RWPE2 (cell line): Measurements from ENCODE around the gene TMA16.
A peak's percentile ranks its signal among the peaks of the same experiment; 100 is the strongest.

Source experiments
- ATAC-seq: fragments of 200-7000 bp; cut with Tn5 transposase; 3 replicates; pipeline ENCODE4 v1.9.1; 2021; ENCODE audit warnings: low read depth
- DNase-seq: peaks from one replicate; pipeline ENCODE4 v3.0.0-alpha.2; 2020; ENCODE audit warnings: low spot score
- H3K27ac ChIP-seq: fragments of 450-650 bp; 2 replicates; pipeline ENCODE4 v1.5.1; 2017; ENCODE audit warnings: mild to moderate bottlenecking; ENCODE audit not compliant: poor library complexity, severe bottlenecking
- H3K27me3 ChIP-seq: fragments of 250-450 bp; sonication (Bioruptor Pico); 2 replicates; pipeline ENCODE4 v1.5.1; 2021; ENCODE audit warnings: mild to moderate bottlenecking, moderate library complexity; ENCODE audit not compliant: insufficient read depth, poor library complexity, severe bottlenecking
- H3K36me3 ChIP-seq: fragments of 250-450 bp; sonication (Bioruptor Pico); 2 replicates; pipeline ENCODE4 v1.5.1; 2020; ENCODE audit warnings: low read depth, mild to moderate bottlenecking, moderate library complexity
- H3K4me1 ChIP-seq: fragments of 250-450 bp; sonication (Bioruptor Pico); 2 replicates; pipeline ENCODE4 v1.5.1; 2021; ENCODE audit warnings: mild to moderate bottlenecking, moderate library complexity; ENCODE audit not compliant: insufficient read depth, poor library complexity, severe bottlenecking
- H3K4me3 ChIP-seq: fragments of 250-450 bp; sonication (Bioruptor Pico); 2 replicates; pipeline ENCODE4 v1.5.1; 2021; ENCODE audit warnings: mild to moderate bottlenecking, moderate library complexity; ENCODE audit not compliant: severe bottlenecking
- H3K9me3 ChIP-seq: fragments of 250-450 bp; sonication (Bioruptor Pico); 2 replicates; pipeline ENCODE4 v1.5.1; 2021; ENCODE audit warnings: mild to moderate bottlenecking, moderate library complexity; ENCODE audit not compliant: severe bottlenecking
- CTCF ChIP-seq: fragments of 450-650 bp; IDR thresholded peaks from one replicate; pipeline ENCODE4 v1.5.1; 2017; ENCODE audit warnings: mild to moderate bottlenecking, moderate library complexity; ENCODE audit not compliant: poor library complexity, severe bottlenecking

Gene TMA16

GRCh38 chr4:163540448-163540847 lies 46.0 kb downstream of the TMA16 start:
- no peak overlapping the region for H3K4me3 ChIP-seq

GRCh38 chr4:163540977-163541376 lies 46.5 kb downstream of the TMA16 start:
- peak; percentile 73 for ATAC-seq
- no peaks in the 10 kb centered on the region for H3K36me3 ChIP-seq
- peaks cover 14% of the 10 kb centered on the region for H3K4me1 ChIP-seq
- peak overlapping the region; percentile 36 for H3K27ac ChIP-seq
- DNase-seq, result no peak
- no peaks in the 10 kb centered on the region for H3K9me3 ChIP-seq
- no peak overlapping the region for H3K4me3 ChIP-seq
- TF ChIP-seq CTCF, result no peak
- H3K27me3 ChIP-seq, result no peaks in the 10 kb centered on the region

More at GRCh38 chr4:163540448-163540847, 46.0 kb downstream of the TMA16 start:
- no peaks in the 10 kb centered on the region for H3K36me3 ChIP-seq
- peaks cover 14% of the 10 kb centered on the region for H3K4me1 ChIP-seq
- H3K27ac ChIP-seq, result peak overlapping the region; percentile 36
- no peaks in the 10 kb centered on the region for H3K9me3 ChIP-seq
- peak; percentile 32 for ATAC-seq
- H3K27me3 ChIP-seq, result no peaks in the 10 kb centered on the region
- DNase-seq, result no peak
- TF ChIP-seq CTCF, result no peak

GRCh38 chr4:163542275-163542674 lies 47.8 kb downstream of the TMA16 start:
- Histone ChIP-seq H3K4me1 (peaks cover 14% of the 10 kb centered on the region), H3K36me3 (no peaks in the 10 kb centered on the region), H3K27me3 (no peaks in the 10 kb centered on the region), H3K27ac (no peak overlapping the region), H3K9me3 (no peaks in the 10 kb centered on the region), H3K4me3 (no peak overlapping the region)
- no peak for TF ChIP-seq CTCF
- ATAC-seq (peak; percentile 82), DNase-seq (no peak)

DNA sequence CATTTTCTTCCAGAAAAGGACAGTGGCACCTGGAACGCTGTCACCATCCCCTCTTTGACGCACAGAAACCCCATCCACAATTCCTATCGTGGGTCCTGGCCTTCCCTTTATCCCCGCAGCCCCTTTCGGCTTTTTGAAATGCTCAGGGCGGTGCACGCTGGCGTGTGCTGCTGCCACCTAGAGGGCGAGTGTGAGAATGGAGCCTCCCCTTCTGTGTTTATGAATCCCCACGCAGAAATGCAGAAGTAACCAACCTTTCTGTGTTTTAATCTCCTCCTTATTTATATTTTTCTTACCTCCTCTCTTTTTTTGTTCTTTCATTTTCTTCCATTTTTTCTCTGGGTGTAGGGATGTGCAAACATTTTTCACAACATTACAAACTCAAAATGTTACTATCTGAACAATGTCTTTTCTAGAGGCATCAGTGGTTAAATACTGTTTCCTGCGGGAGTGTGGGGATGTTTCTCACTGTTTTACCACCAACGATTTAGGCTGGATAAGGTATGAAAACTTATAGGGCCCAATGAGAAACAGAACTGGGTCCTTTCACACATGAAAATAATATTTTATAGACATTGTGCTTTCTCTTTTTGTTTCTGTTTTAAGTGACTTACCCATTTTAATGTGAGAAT lies 50.0 kb downstream of the TMA16 start:
- TF ChIP-seq CTCF, result peak; percentile 98
- ATAC-seq (peak; percentile 45; the same call in 1 of the 3 replicates), DNase-seq (no peak)
- H3K4me3 ChIP-seq, result peak overlapping the region; percentile 10
- H3K4me1 ChIP-seq, result peaks cover 14% of the 10 kb centered on the region
- H3K36me3 ChIP-seq, result no peaks in the 10 kb centered on the region
- H3K27ac ChIP-seq, result no peak overlapping the region
- H3K27me3 ChIP-seq, result no peaks in the 10 kb centered on the region
- H3K9me3 ChIP-seq, result no peaks in the 10 kb centered on the region
